HG03175 (cell line): ENCODE data around the gene STON2.
"Not testable (repeated sequence)": the region's sequence is repeated elsewhere in the genome, so short reads cannot be mapped to it uniquely, and the experiment has no call there.

Experiments used
- ATAC-seq: cut with Tn5 transposase; IDR thresholded peaks from one replicate; pipeline ENCODE4 v1.9.1; 2021; ENCODE audit warnings: mild to moderate bottlenecking, moderate library complexity; ENCODE audit not compliant: unreplicated experiment

Gene STON2

DNA sequence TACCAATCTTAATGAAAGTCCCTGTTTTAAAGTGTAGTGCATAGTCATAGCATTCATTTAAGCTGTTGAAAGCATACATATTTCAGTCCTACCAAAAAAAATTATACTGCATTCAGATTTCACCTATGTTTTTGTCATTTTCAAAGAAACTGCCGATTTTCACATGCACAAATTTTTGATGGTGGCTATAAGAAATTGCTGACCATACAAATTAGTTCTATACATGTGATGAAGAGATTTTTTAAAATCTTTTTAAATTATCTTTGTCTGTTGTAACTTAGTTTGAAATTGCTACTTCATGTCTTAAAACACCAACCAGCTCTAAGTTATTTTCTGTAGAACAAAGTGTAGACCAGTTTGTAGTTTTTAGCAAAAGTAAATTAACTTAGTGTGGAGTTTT is 175.9 kb downstream of the STON2 start:
- no peak for ATAC-seq

DNA sequence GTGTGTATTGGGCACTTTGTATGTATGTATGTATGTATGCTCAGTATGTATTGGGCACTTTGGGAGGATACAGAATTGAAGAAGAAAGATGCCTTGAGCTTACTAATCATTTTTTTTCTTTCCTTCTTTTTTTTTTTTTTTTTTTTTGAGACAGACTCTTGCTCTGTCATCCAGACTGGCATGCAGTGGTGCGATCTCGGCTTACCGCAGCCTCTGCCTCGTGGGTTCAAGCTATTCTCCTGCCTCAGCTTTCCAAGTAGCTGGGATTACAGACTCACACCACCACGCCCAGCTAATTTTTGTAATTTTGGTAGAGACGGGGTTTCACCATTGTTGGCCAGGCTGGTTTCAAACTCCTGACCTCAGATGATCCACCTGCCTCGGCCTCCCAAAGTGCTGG is 176.3 kb downstream of the STON2 start:
- ATAC-seq, result not testable (repeated sequence)

DNA sequence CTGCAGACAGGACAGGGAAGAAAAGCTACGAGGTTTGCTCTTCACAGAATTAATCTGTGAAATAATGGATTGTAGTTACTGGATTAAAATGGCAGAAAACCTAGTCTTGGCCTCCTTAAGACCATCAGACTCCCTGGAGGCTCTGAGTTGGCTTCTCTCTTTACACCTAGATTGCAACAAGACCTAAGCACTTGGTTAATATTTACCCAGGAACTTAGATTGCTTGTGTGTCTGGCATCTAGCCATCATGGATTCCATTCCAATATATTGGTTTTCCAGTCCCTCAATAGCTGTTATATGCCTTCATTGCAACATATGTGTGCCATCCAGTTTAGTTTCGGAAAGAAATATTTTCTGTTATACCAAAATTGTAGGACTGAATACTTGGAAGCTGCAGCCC is 177.4 kb downstream of the STON2 start:
- ATAC-seq, result no peak

DNA sequence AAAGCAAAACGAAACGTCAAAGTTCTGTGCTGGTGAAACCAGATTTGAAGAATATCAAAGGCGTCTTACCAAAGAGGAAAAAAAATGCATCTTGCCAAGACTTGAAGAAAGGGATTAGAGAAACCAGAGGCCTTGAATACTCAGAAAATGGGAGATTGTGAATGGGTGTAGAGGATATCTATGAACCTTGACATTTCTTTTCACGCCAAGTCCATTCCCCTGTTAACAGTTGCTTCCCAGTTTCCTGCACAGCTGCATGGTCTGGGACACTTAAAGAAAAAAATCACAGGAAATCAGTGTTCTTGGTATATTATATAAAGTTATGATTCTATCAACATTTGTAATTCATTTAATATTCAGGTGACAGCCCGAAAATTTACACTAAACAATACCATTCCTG is 178.0 kb downstream of the STON2 start:
- no peak for ATAC-seq

- no peak for ATAC-seq
Observed at GRCh38 chr14:81221579-81222102, 178.5 kb downstream of the STON2 start.

DNA sequence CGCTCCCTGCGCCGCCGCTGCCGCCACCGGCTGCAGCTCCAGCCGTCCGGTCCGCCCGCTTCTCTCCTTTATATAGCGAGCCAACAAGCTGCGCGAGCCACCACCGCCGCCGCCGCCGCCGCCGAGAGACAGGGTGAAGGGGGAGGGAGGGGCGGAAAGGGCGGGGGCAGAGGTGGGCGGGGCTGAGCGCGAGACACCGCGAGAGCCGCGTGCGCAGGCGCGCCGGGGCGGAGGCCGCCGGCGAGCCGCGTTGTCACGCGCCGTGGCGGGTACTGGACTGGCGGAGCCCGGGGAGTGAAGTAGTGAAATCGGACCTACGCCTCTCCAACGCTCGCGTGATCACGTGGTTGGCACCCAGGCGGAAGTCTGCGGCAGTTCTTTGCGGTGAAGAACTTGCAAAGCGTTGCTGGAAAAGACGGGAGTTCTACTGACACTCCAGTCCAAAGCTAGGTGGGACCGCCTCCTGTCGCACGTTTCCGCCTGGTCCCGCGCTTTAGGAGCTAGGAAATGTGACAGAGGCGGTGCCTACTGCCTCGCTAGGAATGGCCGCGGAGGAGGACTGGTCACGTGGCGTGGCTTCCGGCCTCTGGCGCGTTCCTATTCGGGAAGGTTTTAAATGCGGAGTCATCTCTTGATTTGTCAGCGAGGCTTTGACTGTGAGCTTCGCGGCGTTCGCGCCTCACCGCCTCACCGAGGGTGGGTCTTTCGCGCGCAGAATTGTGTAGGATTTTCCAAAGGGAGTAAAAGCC is 179.1 kb downstream of the STON2 start, which contains the start of gene GTF2A1:
Gene GTF2A1, minus strand, starts transcription at position 130 of the 749 bp plus-strand sequence. CDS start 441 bp downstream, outside the sequence.
- peak; percentile 79 for ATAC-seq

GRCh38 chr14:81220580-81220829 is 179.6 kb downstream of the STON2 start:
- no peak for ATAC-seq

GRCh38 chr14:81219759-81220579 is 180.2 kb downstream of the STON2 start:
- peak; percentile 5 for ATAC-seq

GRCh38 chr14:81219210-81219758 is 180.8 kb downstream of the STON2 start:
- ATAC-seq, result peak; percentile 56

DNA sequence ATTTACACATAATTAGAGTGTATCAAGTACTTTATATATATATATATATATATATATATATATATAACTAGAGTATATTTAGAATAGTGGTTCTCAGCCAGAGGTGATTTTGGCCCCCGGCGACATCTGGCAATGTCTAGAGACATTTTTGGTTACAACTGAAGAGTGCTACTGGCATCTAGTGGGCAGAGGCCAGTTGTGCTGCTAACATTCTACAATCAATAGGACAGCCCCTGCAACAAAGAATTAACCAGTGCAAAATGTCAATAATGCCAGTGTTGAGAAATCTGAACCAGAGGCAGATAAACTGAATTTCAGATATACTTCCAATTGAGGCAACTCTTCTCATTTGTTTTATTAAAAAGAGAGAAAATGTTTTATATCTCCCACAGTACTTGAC is 188.3 kb downstream of the STON2 start:
- ATAC-seq, result peak; percentile 89
